Karpas-422 (cell line): ENCODE measurements around the gene MAPK6. TPM values are rescaled to one million over a fixed set of nuclear protein-coding genes. Genes with fewer than 3 reads are reported as not detected.
"Not testable (repeated sequence)": the region's sequence is repeated elsewhere in the genome, so short reads cannot be mapped to it uniquely, and the experiment has no call there.

ENCODE experiments used
- DNase-seq: peaks from one replicate; pipeline ENCODE4 v3.0.0-alpha.2; 2015
- H2AFZ ChIP-seq: fragments of 200-600 bp; sonication (generic); 2 replicates; pipeline ENCODE4 v1.6.1; 2014; ENCODE audit warnings: antibody characterized with exemption, low read length, mixed read lengths
- H3K27ac ChIP-seq: fragments of 200-600 bp; sonication (generic); 2 replicates; pipeline ENCODE4 v1.5.1; 2014; ENCODE audit warnings: mild to moderate bottlenecking, low read length, moderate library complexity
- H3K27me3 ChIP-seq: fragments of 200-600 bp; sonication (generic); 2 replicates; pipeline ENCODE4 v1.6.1; 2014; ENCODE audit warnings: low read length, mixed read lengths
- H3K36me3 ChIP-seq: fragments of 200-600 bp; sonication (generic); 2 replicates; pipeline ENCODE4 v1.6.1; 2014; ENCODE audit warnings: low read length, mixed read lengths; ENCODE audit not compliant: insufficient read depth
- H3K4me1 ChIP-seq: fragments of 200-600 bp; sonication (generic); 2 replicates; pipeline ENCODE4 v1.6.1; 2014; ENCODE audit warnings: mild to moderate bottlenecking, low read length, mixed read lengths
- H3K4me2 ChIP-seq: fragments of 200-600 bp; sonication (generic); 2 replicates; pipeline ENCODE4 v1.6.1; 2014; ENCODE audit warnings: low read length, low read depth, mild to moderate bottlenecking; ENCODE audit not compliant: poor library complexity, severe bottlenecking
- H3K4me3 ChIP-seq: fragments of 200-600 bp; sonication (generic); 2 replicates; pipeline ENCODE4 v1.5.1; 2014; ENCODE audit warnings: mild to moderate bottlenecking, antibody characterized with exemption, low read length, mixed read lengths
- H3K79me2 ChIP-seq: fragments of 200-600 bp; sonication (generic); 2 replicates; pipeline ENCODE4 v1.6.1; 2014; ENCODE audit warnings: mild to moderate bottlenecking, low read length, mixed read lengths
- H3K9ac ChIP-seq: fragments of 200-600 bp; sonication (generic); 2 replicates; pipeline ENCODE4 v1.6.0; 2014; ENCODE audit warnings: low read length
- H3K9me2 ChIP-seq: fragments of 200-600 bp; sonication (generic), shearing (Covaris generic); replicated peaks from 2 replicates; pipeline ENCODE4 v1.6.0; 2014; ENCODE audit warnings: mild to moderate bottlenecking, low read length, moderate library complexity; ENCODE audit not compliant: insufficient read depth
- H3K9me3 ChIP-seq: fragments of 300-700, 200-600 bp; sonication (generic); 2 replicates; pipeline ENCODE4 v1.6.1; 2014; ENCODE audit warnings: low read length, mixed read lengths
- H4K20me1 ChIP-seq: fragments of 200-600 bp; sonication (generic); 2 replicates; pipeline ENCODE4 v1.6.1; 2014; ENCODE audit warnings: mild to moderate bottlenecking, antibody characterized with exemption, low read length, low read depth; ENCODE audit not compliant: insufficient read depth
- total RNA-seq: library from RNA; depleted of rRNA; stranded (reverse); fragments of >200 nt; shearing (Covaris generic); gene quantifications from 2 replicates; pipeline ENCODE4 v1.2.3, GENCODE V29; 2014; ENCODE audit warnings: low replicate concordance

Gene MAPK6
- total RNA-seq, 1 experiment from 2014 or later: 24.7 TPM

- no peaks in the 10 kb centered on the region for H4K20me1 ChIP-seq
- peak overlapping the region; percentile 95 for H2AFZ ChIP-seq
- no peaks in the 10 kb centered on the region for H3K36me3 ChIP-seq
- H3K4me2 ChIP-seq: peak overlapping the region; percentile 62
- no peaks in the 10 kb centered on the region for H3K9me3 ChIP-seq
- DNase-seq: peak; percentile 90
- H3K9me2 ChIP-seq: no peaks in the 10 kb centered on the region
- H3K4me3 ChIP-seq: peak overlapping the region; percentile 36; the same call in 1 of the 2 replicates
- H3K9ac ChIP-seq: peak overlapping the region; percentile 56
- no peaks in the 10 kb centered on the region for H3K79me2 ChIP-seq
- H3K27me3 ChIP-seq: no peaks in the 10 kb centered on the region
- H3K27ac ChIP-seq: no peak overlapping the region
- H3K4me1 ChIP-seq: peaks cover 13% of the 10 kb centered on the region
Measured at GRCh38 chr15:51982013-51982769, 36.8 kb upstream of the MAPK6 start.

GRCh38 chr15:51982770-51983103 lies 36.3 kb upstream of the MAPK6 start:
- Histone ChIP-seq H3K36me3 (no peaks in the 10 kb centered on the region), H2AFZ (peak overlapping the region; percentile 95; the same call in 1 of the 2 replicates), H3K9ac (no peak overlapping the region), H3K9me3 (no peaks in the 10 kb centered on the region), H3K27ac (no peak overlapping the region), H3K27me3 (no peaks in the 10 kb centered on the region), H3K79me2 (no peaks in the 10 kb centered on the region), H3K4me3 (no peak overlapping the region), H3K4me1 (peaks cover 13% of the 10 kb centered on the region), H4K20me1 (no peaks in the 10 kb centered on the region), H3K4me2 (no peak overlapping the region), H3K9me2 (no peaks in the 10 kb centered on the region)
- no peak for DNase-seq

GRCh38 chr15:51991141-51991540 lies 27.9 kb upstream of the MAPK6 start:
- H3K36me3 ChIP-seq: no peaks in the 10 kb centered on the region
- no peaks in the 10 kb centered on the region for H3K27me3 ChIP-seq
- H3K27ac ChIP-seq: no peak overlapping the region
- no peaks in the 10 kb centered on the region for H3K79me2 ChIP-seq
- no peaks in the 10 kb centered on the region for H3K4me1 ChIP-seq
- H3K9ac ChIP-seq: no peak overlapping the region
- DNase-seq: no peak
- no peaks in the 10 kb centered on the region for H4K20me1 ChIP-seq
- H3K9me3 ChIP-seq: no peaks in the 10 kb centered on the region
- no peak overlapping the region for H2AFZ ChIP-seq
- no peak overlapping the region for H3K4me3 ChIP-seq
- H3K4me2 ChIP-seq: no peak overlapping the region
- no peaks in the 10 kb centered on the region for H3K9me2 ChIP-seq

GRCh38 chr15:51992953-51993352 lies 26.1 kb upstream of the MAPK6 start:
- Histone ChIP-seq H3K79me2 (no peaks in the 10 kb centered on the region), H4K20me1 (no peaks in the 10 kb centered on the region), H3K4me1 (no peaks in the 10 kb centered on the region), H2AFZ (no peak overlapping the region), H3K27me3 (no peaks in the 10 kb centered on the region), H3K36me3 (no peaks in the 10 kb centered on the region), H3K9ac (no peak overlapping the region), H3K9me3 (no peaks in the 10 kb centered on the region), H3K27ac (no peak overlapping the region), H3K4me2 (no peak overlapping the region), H3K9me2 (no peaks in the 10 kb centered on the region), H3K4me3 (no peak overlapping the region)
- no peak for DNase-seq

GRCh38 chr15:52002351-52002750 lies 16.7 kb upstream of the MAPK6 start:
- no peak for DNase-seq
- Histone ChIP-seq H3K9me3 (no peaks in the 10 kb centered on the region), H3K27me3 (no peaks in the 10 kb centered on the region), H2AFZ (no peak overlapping the region), H3K36me3 (no peaks in the 10 kb centered on the region), H3K9me2 (no peaks in the 10 kb centered on the region), H3K9ac (no peak overlapping the region), H4K20me1 (no peaks in the 10 kb centered on the region), H3K79me2 (no peaks in the 10 kb centered on the region), H3K4me1 (no peaks in the 10 kb centered on the region), H3K27ac (no peak overlapping the region), H3K4me2 (no peak overlapping the region), H3K4me3 (no peak overlapping the region)

GRCh38 chr15:52003089-52003488 lies 15.9 kb upstream of the MAPK6 start:
- H3K9ac ChIP-seq, DNase-seq, H2AFZ ChIP-seq, H3K36me3 ChIP-seq, H3K4me2 ChIP-seq, H3K9me3 ChIP-seq, H3K4me1 ChIP-seq, H4K20me1 ChIP-seq, H3K27ac ChIP-seq, H3K9me2 ChIP-seq, H3K27me3 ChIP-seq, H3K79me2 ChIP-seq, H3K4me3 ChIP-seq: not testable (repeated sequence)

GRCh38 chr15:52003710-52004109 lies 15.3 kb upstream of the MAPK6 start:
- Histone ChIP-seq H3K27me3 (no peaks in the 10 kb centered on the region), H3K9me2 (no peaks in the 10 kb centered on the region), H2AFZ (no peak overlapping the region), H3K9me3 (no peaks in the 10 kb centered on the region), H3K36me3 (no peaks in the 10 kb centered on the region), H3K27ac (no peak overlapping the region), H3K4me2 (no peak overlapping the region), H3K79me2 (no peaks in the 10 kb centered on the region), H3K9ac (no peak overlapping the region), H3K4me3 (no peak overlapping the region), H3K4me1 (peaks cover 1% of the 10 kb centered on the region; the same call in 1 of the 2 replicates), H4K20me1 (no peaks in the 10 kb centered on the region)
- DNase-seq: no peak

GRCh38 chr15:52004806-52005205 lies 14.2 kb upstream of the MAPK6 start:
- Histone ChIP-seq H3K4me2 (no peak overlapping the region), H3K9me3 (no peaks in the 10 kb centered on the region), H3K9me2 (no peaks in the 10 kb centered on the region), H4K20me1 (no peaks in the 10 kb centered on the region), H3K36me3 (no peaks in the 10 kb centered on the region), H2AFZ (no peak overlapping the region), H3K4me3 (no peak overlapping the region), H3K4me1 (peaks cover 7% of the 10 kb centered on the region), H3K27me3 (no peaks in the 10 kb centered on the region), H3K27ac (no peak overlapping the region), H3K9ac (no peak overlapping the region), H3K79me2 (no peaks in the 10 kb centered on the region)
- no peak for DNase-seq
